ENCODE data around the gene SLC16A10. TPM values are rescaled to one million over a fixed set of nuclear protein-coding genes. Genes with fewer than 3 reads are reported as not detected.

Gene SLC16A10
- total RNA-seq, 1 experiment from 2014 or later: 2.6 TPM

DNA sequence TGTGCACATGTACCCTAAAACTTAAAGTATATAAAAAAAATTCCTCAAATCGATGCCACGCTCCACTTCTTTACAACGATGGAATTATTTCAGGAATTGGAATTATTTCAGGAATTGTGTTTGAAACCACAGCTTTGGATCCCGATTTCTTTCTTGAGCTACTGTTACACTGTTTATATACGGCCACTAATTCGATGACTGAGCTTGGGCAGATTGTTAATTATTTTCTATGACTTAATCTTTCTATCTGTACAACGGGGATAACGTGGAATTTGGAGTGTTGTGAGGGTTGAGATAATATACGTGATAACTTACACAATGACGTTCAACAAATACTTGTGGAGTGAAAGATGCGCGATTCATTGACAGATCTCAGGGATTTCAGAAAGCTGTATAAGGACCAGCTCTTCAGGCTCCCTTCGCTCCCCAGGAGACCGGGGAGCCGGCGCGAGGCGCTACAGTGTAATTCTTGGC is 171.3 kb downstream of the SLC16A10 start:
- no peak for DNase-seq (ENCODE audit: low spot score)

DNA sequence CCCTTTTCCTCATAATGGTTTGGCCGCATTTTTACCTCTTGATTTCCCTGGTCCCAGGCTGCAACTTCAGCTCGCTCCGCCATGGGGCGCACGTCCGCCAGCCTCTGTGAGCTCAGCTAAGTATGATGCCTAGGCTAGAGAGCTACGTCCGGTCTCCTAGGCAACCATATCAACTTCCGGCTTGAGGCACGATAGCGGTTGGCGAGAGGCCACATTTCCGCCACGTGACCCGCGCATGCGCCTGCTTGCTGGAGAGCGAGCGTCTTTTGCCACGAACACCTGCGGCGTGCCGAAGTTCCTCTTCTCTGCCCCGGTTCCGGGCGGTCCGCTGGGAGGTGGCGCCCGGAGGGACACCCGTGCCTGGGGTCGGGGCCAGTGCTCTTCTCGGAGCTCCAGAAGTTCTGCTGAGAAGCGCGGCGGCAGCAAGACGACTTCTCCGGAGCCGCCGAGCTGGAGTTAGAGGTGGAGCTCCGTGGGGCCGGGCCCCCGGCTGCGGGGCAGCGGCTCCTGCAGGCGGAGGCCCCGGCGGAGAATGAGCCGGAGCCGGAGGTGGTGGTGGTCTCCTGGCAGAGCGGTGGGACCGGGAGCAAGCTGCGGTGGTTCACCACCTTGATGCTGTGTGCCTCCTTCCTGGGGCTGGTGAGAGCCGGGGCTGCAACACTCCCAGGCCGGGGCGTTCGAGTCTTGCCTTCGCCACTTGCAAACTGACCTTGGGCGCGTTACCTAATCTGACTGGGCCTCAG is 172.0 kb downstream of the SLC16A10 start:
- DNase-seq (ENCODE audit: low spot score): peak; percentile 95

DNA sequence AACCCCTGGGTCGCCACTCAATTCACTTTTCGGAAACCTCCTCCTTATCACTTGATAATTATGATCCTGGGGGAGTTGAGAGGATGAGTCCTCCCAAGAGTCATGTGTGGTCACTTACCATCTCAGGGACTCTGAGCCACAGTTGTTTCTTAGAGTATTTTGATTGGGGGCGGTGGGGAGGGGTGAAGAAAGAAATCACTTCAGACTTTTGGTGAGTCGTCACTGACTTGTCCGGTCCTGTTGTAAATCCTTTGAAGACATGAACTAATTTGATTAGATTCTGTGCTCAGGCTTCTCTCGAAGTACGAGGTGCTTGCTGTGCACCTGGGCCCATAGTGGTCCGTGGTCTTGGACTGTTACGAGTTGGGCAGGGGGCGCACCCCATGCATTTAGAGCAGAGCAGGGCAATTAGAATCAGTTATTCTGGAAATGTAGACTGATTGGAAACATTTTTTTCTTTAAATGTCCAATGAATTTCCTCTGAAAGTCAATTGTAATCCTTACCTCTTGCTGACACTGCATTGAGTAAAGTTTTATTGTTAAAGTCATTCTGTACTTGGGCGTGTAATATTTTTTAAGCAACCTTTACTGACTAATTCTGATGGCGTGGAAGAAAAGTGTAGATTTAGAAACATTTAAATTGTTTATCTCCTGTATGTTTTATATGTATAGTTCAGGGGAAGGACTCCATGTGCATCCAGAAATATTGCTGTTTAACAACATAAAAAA is 173.4 kb downstream of the SLC16A10 start:
- peak; percentile 11 for DNase-seq (ENCODE audit: low spot score)

DNA sequence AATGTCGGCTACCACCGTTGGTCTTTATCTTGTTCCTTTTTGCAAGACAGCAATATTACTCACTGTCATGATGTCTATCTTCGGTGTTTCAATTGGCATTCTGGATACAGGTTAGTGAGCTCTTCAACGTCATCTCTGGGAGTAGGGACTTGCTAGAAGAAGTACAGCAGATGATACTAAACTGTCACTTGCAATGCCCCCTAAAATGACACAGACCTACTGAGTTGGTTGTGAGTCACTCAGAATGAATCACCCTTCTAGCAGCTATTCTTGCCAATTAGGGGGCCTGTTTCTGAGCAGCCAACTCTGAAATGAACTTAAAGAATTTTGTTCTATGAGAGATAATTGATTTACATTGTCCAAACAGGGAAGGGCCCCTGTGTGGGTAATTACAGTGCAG is 176.5 kb downstream of the SLC16A10 start:
- peak; percentile 78 for DNase-seq (ENCODE audit: low spot score)

DNA sequence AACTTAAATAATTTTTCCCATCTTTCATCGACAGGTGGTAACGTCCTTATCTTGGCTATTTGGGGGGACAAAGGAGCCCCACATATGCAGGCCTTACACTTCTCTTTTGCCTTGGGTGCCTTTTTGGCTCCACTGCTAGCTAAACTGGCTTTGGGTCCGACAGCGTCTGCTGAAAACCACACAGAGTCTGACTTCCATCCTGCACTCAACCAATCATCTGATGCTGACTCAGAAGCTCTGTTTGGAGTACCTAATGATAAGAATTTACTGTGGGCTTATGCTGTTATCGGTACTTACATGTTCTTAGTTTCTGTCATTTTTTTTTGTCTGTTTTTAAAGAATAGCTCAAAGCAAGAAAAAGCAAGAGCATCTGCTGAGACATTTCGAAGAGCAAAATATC is 178.5 kb downstream of the SLC16A10 start:
- DNase-seq (ENCODE audit: low spot score): peak; percentile 40

DNA sequence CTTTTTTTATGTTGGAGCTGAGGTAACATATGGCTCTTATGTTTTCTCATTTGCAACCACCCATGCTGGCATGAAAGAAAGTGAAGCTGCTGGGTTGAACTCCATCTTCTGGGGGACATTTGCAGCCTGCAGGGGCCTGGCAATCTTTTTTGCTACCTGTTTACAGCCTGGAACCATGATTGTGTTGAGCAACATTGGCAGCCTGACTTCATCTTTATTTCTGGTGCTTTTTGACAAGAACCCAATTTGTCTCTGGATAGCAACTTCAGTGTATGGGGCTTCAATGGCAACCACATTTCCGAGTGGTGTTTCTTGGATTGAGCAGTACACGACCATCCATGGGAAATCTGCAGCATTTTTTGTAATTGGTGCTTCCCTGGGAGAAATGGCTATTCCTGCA is 179.0 kb downstream of the SLC16A10 start:
- DNase-seq (ENCODE audit: low spot score): no peak

DNA sequence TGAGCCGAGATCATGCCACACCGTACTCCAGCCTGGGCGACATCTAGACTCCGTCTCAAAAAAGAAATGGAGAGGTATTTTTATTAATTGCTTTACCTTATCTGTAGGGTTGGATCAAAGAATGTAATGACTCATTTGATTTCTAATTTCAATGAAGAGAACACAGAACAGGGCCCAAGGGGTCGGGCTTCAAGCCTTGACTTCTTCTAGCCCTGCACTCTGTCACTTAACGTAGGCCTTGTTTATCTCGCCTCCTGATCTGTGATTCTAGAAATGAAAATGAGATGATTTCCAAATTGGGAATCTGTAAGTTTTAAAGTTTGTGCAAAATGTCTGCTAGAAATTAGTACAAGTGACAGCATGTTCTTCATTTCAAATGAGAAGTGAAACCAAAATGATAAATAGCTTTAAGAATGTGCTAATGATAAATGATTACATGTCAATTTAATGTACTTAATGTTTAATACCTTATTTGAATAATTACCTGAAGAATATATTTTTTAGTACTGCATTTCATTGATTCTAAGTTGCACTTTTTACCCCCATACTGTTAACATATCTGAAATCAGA is 180.5 kb downstream of the SLC16A10 start:
- no peak for DNase-seq (ENCODE audit: low spot score)

DNA sequence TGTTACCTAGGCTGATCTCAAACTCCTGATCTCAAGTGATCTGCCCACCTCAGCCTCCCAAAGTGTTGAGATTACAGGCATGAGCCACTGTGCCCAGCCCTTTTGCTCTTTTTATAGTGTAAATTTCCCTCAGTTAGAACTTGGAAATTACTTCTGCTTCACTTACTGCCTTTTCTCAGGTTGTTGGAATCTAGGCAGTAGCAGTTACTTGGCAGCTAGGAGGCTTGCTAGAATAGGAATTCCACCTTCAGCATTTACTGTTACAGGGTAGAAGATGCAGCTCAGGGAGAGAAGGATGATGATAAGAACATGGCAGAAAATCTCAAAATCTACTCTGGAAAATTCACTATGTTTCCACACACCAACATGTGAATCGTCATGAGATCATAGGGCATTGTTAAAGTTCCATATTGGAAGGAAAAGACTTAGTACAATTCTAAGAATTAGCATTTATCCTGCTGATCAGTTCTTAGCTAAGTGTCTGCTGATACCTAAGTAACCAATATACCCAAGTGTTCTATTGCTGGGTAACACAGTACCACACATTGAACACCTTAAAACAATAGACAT is 182.2 kb downstream of the SLC16A10 start:
- DNase-seq (ENCODE audit: low spot score): no peak

DNA sequence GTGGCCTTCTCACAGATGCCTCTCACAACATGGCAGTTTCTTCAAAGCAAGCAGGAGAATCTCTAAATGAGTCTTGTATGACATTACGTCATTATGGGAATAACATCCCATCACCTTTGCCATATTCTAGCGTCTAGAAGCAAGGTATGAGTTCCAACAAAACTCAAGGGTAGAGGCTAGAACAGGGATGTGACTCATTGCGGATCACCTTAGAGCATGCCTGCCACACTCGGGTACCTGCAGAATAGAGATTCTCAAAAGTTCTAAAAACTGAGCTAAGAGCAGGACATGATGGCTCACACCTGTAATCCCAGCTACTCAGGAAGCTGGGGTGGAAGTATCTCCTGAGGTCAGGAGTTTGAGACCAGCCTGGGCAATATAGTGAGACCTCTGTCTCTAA is 182.8 kb downstream of the SLC16A10 start:
- DNase-seq (ENCODE audit: low spot score): no peak

DNA sequence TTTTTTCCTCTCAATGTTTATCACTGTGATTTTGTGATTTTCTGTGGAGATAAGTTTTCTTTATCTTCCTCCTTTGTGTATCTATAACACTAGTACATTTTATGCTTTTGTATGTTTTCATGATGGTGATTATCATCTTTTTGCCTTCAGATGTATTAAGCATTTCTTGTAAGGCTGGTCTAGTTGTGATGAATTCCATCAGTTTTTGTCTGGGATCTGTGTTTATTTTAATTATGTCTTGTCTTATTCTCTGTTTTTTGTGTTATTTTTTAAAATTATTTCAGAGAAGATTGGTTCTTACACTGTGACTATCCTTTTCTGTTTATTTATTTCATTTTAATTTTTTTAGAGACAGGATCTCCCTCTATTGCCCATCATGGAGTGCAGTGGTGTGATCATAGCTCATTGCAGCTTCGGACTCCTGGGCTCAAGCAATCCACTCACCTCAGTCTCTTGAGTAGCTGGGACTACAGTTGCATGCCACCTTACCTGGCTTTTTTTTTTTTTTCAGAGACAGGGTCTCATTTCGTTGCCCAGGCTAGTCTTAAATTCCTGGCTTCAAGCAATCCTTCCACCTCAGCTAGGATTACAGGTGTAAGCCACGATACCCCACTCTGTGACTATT is 187.4 kb downstream of the SLC16A10 start:
- DNase-seq (ENCODE audit: low spot score): no peak

DNA sequence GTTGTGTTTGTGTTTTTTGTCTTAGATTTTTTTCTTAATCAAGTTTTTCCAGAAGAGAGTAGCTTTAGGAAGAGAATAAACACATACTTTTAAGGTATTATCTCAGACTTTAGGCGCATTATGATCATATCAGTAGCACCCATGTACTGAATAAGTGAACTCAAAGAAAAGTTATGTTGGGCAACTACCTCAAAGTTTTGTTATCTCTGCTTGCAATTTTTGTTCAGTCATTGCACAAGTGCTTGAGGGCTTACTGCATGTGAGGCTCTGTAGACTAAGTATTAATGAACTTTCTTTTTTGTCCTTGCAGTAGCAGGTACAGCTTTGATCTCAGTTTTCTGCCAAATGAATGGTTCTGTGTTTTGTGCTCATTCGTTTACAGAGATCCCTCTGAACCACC is 189.0 kb downstream of the SLC16A10 start:
- no peak for DNase-seq (ENCODE audit: low spot score)

DNA sequence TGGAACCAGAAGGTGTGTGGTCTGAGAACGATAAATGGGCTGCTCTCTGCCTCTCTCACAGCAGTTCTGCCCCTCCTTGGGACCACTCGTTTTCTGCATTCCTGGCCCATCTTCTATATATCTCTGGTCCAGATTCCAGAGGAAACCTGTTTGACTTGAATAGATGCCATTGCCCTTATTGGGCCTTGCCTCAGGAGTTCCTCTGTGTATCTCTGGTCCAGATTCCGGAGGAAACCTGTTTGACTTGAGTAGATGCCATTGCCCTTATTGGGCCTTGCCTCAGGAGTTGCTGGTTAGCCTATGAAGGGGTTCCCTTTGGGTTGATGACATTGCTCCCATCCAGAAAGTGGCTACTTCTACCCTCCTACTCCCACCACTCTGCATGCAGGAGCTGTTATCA is 189.4 kb downstream of the SLC16A10 start:
- DNase-seq (ENCODE audit: low spot score): no peak

DNA sequence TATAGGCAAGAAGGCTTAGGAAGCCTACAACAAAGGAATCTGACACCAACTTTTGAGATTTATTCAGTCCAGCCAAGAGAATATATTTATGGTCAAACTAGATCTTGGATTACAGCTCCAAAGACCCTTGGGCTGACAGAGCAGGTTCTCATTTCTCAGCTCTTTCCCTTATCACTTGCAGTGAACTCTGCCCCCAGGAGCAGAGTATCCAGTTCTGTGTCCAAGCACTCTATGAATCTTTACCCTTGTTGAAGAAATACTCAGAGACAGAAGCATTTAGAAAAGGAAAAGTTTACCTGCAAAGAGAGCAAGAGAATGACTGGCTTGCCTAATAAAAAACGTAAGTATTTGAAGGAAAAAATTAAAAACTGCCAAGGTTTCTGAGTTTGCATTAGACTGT is 190.5 kb downstream of the SLC16A10 start:
- no peak for DNase-seq (ENCODE audit: low spot score)

DNA sequence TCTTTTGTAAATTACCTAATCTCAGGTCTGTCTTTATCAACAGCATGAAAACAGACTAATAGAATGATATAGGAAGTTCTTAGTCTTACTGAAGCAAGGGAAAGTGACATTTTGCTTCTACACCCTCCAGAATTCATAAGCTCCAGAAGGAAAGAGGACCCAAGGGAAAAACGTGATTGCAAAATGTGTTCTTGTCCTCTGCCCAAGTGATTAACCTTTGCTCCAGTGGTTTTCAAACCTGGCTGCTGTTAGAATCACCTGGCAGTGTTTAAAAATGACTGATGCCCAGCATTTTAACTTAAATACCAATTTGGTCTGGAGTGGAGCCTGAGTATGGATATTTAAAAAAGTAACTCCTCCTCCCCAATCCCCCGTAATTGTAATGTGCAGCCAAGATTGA is 191.4 kb downstream of the SLC16A10 start:
- DNase-seq (ENCODE audit: low spot score): no peak

DNA sequence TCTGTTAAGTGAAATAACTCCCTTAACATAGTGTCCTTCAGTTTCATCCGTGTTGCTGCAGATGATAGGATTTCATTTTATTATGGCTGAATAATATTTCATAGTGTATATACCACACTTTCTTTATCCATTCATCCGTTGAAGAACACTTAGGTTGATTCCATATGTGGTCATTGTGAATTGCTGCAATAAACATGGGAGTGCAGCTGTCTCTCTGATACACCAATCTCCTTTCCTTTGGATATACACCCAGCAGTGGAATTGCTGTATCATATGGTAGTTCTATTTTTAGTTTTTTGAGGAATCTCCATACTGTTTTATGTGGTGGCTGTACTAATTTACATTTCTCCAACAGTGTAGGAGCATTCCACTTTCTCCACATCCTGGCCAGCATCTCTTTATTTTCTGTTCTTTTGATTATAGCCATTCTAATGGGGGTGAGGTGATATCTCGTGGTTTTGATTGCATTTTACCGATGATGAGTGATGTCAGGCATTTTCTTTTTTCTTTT is 193.2 kb downstream of the SLC16A10 start:
- no peak for DNase-seq (ENCODE audit: low spot score)

Other genes with a start within 250 kb of the SLC16A10 start
- gene AMD1, start 212.7 kb upstream of the SLC16A10 start, total RNA-seq (2014; rRNA removed; shearing (Covaris generic)): 114 and 144 TPM in 2 replicates
- 128 and 230 TPM in 2 replicates for gene GTF3C6, start 128.8 kb upstream of the SLC16A10 start, total RNA-seq (2014; rRNA removed; shearing (Covaris generic))
- 70.6 and 89.1 TPM in 2 replicates for gene RPF2, start 105.5 kb upstream of the SLC16A10 start, total RNA-seq (2014; rRNA removed; shearing (Covaris generic))

Measured in A172 (cell line).